ENCODE results near the gene TFIP11. TPM values are rescaled to one million over a fixed set of nuclear protein-coding genes. Genes with fewer than 3 reads are reported as not detected.
A peak's percentile ranks its signal among the peaks of the same experiment; 100 is the strongest.

TFIP11 gene
- total RNA-seq, 1 donor from 2014 or later = 26.2 TPM

GRCh38 chr22:26548303-26548702 is 36.0 kb upstream of the TFIP11 start:
- Mint-ChIP-seq H3K27ac (peak overlapping the region; percentile 26), H3K4me3 (no peak overlapping the region), H3K4me1 (peaks cover 35% of the 10 kb centered on the region), H3K9me3 (no peaks in the 10 kb centered on the region), H3K36me3 (no peaks in the 10 kb centered on the region), H3K27me3 (ENCODE audit: insufficient read depth, low read depth) (peaks cover 5% of the 10 kb centered on the region)
- Histone ChIP-seq H3K9me3 (ENCODE audit: low read depth) (no peaks in the 10 kb centered on the region), H3K36me3 (no peaks in the 10 kb centered on the region), H3K4me2 (no peak overlapping the region), H2AFZ (replicated peaks) (no peak overlapping the region), H4K20me1 (ENCODE audit: low read depth) (peaks cover 36% of the 10 kb centered on the region), H3K9ac (no peak overlapping the region), H3F3A (ENCODE audit: low read depth) (peaks cover 18% of the 10 kb centered on the region), H3K27ac (no peak overlapping the region), H3K4me3 (no peak overlapping the region), H3K4me1 (peaks cover 10% of the 10 kb centered on the region), H3K79me2 (ENCODE audit: low read depth) (peaks cover 31% of the 10 kb centered on the region), H3K27me3 (no peaks in the 10 kb centered on the region)
- TF ChIP-seq EZH2 (IDR thresholded peaks at IDR 0.05) = no peak
- no peak for TF ChIP-seq CTCF (IDR thresholded peaks at IDR 0.05)
- TF ChIP-seq EZH2phosphoT487 (IDR thresholded peaks at IDR 0.05) = no peak
- DNase-seq (ENCODE audit: low spot score) = no peak

GRCh38 chr22:26547837-26548236 is 35.6 kb upstream of the TFIP11 start:
- Mint-ChIP-seq H3K27me3 (ENCODE audit: insufficient read depth, low read depth) (peaks cover 5% of the 10 kb centered on the region), H3K36me3 (no peaks in the 10 kb centered on the region), H3K9me3 (no peaks in the 10 kb centered on the region), H3K4me3 (no peak overlapping the region), H3K4me1 (peaks cover 31% of the 10 kb centered on the region), H3K27ac (no peak overlapping the region)
- Histone ChIP-seq H3K36me3 (no peaks in the 10 kb centered on the region), H3K9me3 (ENCODE audit: low read depth) (no peaks in the 10 kb centered on the region), H3K4me3 (no peak overlapping the region), H2AFZ (replicated peaks) (no peak overlapping the region), H3K27ac (no peak overlapping the region), H3K4me1 (peaks cover 10% of the 10 kb centered on the region), H3K27me3 (no peaks in the 10 kb centered on the region), H4K20me1 (ENCODE audit: low read depth) (peaks cover 36% of the 10 kb centered on the region), H3F3A (ENCODE audit: low read depth) (peaks cover 18% of the 10 kb centered on the region), H3K4me2 (no peak overlapping the region), H3K9ac (no peak overlapping the region), H3K79me2 (ENCODE audit: low read depth) (peaks cover 31% of the 10 kb centered on the region)
- DNase-seq (ENCODE audit: low spot score) = no peak
- TF ChIP-seq EZH2 (IDR thresholded peaks at IDR 0.05) = no peak
- TF ChIP-seq EZH2phosphoT487 (IDR thresholded peaks at IDR 0.05) = no peak
- TF ChIP-seq CTCF (IDR thresholded peaks at IDR 0.05) = no peak

- Mint-ChIP-seq H3K9me3 (no peaks in the 10 kb centered on the region), H3K27me3 (ENCODE audit: insufficient read depth, low read depth) (peaks cover 5% of the 10 kb centered on the region), H3K36me3 (no peaks in the 10 kb centered on the region), H3K4me1 (peaks cover 30% of the 10 kb centered on the region), H3K4me3 (no peak overlapping the region), H3K27ac (no peak overlapping the region)
- Histone ChIP-seq H3K79me2 (ENCODE audit: low read depth) (peaks cover 31% of the 10 kb centered on the region), H3K9me3 (ENCODE audit: low read depth) (no peaks in the 10 kb centered on the region), H3K27ac (no peak overlapping the region), H3F3A (ENCODE audit: low read depth) (peaks cover 18% of the 10 kb centered on the region), H4K20me1 (ENCODE audit: low read depth) (peaks cover 36% of the 10 kb centered on the region), H3K4me1 (peaks cover 10% of the 10 kb centered on the region), H3K9ac (no peak overlapping the region), H3K4me2 (no peak overlapping the region), H2AFZ (replicated peaks) (no peak overlapping the region), H3K36me3 (no peaks in the 10 kb centered on the region), H3K27me3 (no peaks in the 10 kb centered on the region), H3K4me3 (no peak overlapping the region)
- no peak for DNase-seq (ENCODE audit: low spot score)
- TF ChIP-seq EZH2 (IDR thresholded peaks at IDR 0.05) = no peak
- no peak for TF ChIP-seq CTCF (IDR thresholded peaks at IDR 0.05)
Observed at GRCh38 chr22:26547426-26547825, 35.2 kb upstream of the TFIP11 start.
